ENCODE data around the gene GRK4. TPM values are rescaled to one million over a fixed set of nuclear protein-coding genes. Genes with fewer than 3 reads are reported as not detected.
A peak's percentile ranks its signal among the peaks of the same experiment; 100 is the strongest.

Gene GRK4
- total and polyA plus RNA-seq, 2 of the 8 experiments (the other 6 are each of a cell fraction or from before 2014, with no cell fraction given): 0.77 to 1.8 TPM

GRCh38 chr4:2954358-2955185 lies 8.8 kb upstream of the GRK4 start:
- DNase-seq (ENCODE audit: low read depth in 1 of 2, low spot score in 2 of 2): peak in 1 of 2 experiments; percentile 78
- H3K14ac ChIP-seq (ENCODE audit: insufficient read length): no peak overlapping the region
- POLR2A ChIA-PET (ENCODE audit: partially characterized antibody): interaction anchor here (2.0 to 5.1 kb wide), 3 partner anchors 9 to 19 kb away, joined by 10 to 23 read pairs (median 13); partner anchors contain the start of genes GRK4 and NOP14
- TF ChIP-seq TBP (IDR thresholded peaks at IDR 0.05; ENCODE audit: low read depth, low read length) (no peak), RAD21 (IDR thresholded peaks at IDR 0.05 in 1 of 2, conservative IDR thresholded peaks at IDR 0.05 in 1 of 2; ENCODE audit: low read depth in 2 of 2, low read length in 2 of 2) (peak; percentile 44 to 46; a peak in 3 of 4 replicates), SP1 (IDR thresholded peaks at IDR 0.05; ENCODE audit: low read depth, low read length) (no peak), EGR1 (IDR thresholded peaks at IDR 0.05; ENCODE audit: borderline replicate concordance, low read depth, low read length) (no peak), BACH1 (IDR thresholded peaks at IDR 0.05; ENCODE audit: low read length) (no peak), POLR2AphosphoS5 (IDR thresholded peaks at IDR 0.05; ENCODE audit: low read depth, low read length) (peak; percentile 80; the same call in 1 of the 2 replicates), PHF8 (conservative IDR thresholded peaks at IDR 0.05; ENCODE audit: low read depth, low read length) (no peak), BRCA1 (IDR thresholded peaks at IDR 0.05; ENCODE audit: low read depth, low read length) (no peak), CTCF (IDR thresholded peaks at IDR 0.05; ENCODE audit: control extremely low read depth in 1 of 3, insufficient read depth in 1 of 3, low read depth in 1 of 3, low read length in 3 of 3) (peak in 2 of 3 experiments; percentile 78 to 96; a peak in 3 of 4 replicates)

More at GRCh38 chr4:2954358-2955185, 8.8 kb upstream of the GRK4 start:
- Histone ChIP-seq H3K4me1 (replicated peaks in 1 of 4; ENCODE audit: control insufficient read depth in 3 of 4, insufficient read depth in 4 of 4, low read length in 3 of 4) (no peaks in the 10 kb centered on the region), H3K56ac (replicated peaks; ENCODE audit: insufficient read length, low read depth, low read length) (no peak overlapping the region), H4K5ac (ENCODE audit: insufficient read length, low read depth, low read length) (no peak overlapping the region), H2BK15ac (ENCODE audit: low read length) (no peak overlapping the region), H4K8ac (ENCODE audit: extremely low read depth, insufficient read depth, low read length) (no peak overlapping the region), H3K79me2 (ENCODE audit: control insufficient read depth in 1 of 2, insufficient read depth in 2 of 2, low read length in 2 of 2) (peaks cover under 1 to 21% of the 10 kb centered on the region in 2 experiments; a peak in 3 of 4 replicates), H3K27ac (ENCODE audit: low read depth, low read length) (no peak overlapping the region), H2BK5ac (ENCODE audit: low read depth, low read length) (no peak overlapping the region), H3K4ac (replicated peaks; ENCODE audit: insufficient read length, low read depth, low read length) (no peak overlapping the region), H3K18ac (ENCODE audit: extremely low read depth, low read length) (no peak overlapping the region), H3K4me2 (ENCODE audit: insufficient read depth in 1 of 2, low read depth in 2 of 2, low read length in 2 of 2) (no peak overlapping the region), H4K20me1 (replicated peaks in 1 of 2; ENCODE audit: control insufficient read depth in 1 of 2, insufficient read depth in 2 of 2, low read length in 2 of 2) (peaks cover 0 to 9% of the 10 kb centered on the region in 2 experiments), H3K27me3 (replicated peaks in 1 of 4; ENCODE audit: control insufficient read depth in 3 of 4, extremely low read depth in 1 of 4, insufficient read depth in 3 of 4, low read length in 3 of 4) (no peaks in the 10 kb centered on the region), H2BK120ac (replicated peaks; ENCODE audit: low read depth, low read length) (no peak overlapping the region), H3K4me3 (ENCODE audit: extremely low read depth in 1 of 4, insufficient read depth in 2 of 4, low read depth in 3 of 4, low read length in 4 of 4) (no peak overlapping the region), H3K36me3 (ENCODE audit: control insufficient read depth in 2 of 4, insufficient read depth in 4 of 4, low read length in 3 of 4) (peaks cover 53 to 87% (median 70%) of the 10 kb centered on the region in 4 experiments), H2AFZ (ENCODE audit: low read length) (no peak overlapping the region), H3K23me2 (ENCODE audit: low read depth, low read length) (no peaks in the 10 kb centered on the region), H2AK5ac (ENCODE audit: low read depth, low read length) (no peak overlapping the region), H4K91ac (replicated peaks; ENCODE audit: insufficient read length, low read length) (no peak overlapping the region), H3K23ac (ENCODE audit: insufficient read length) (no peak overlapping the region), H3K9ac (replicated peaks in 1 of 4; ENCODE audit: extremely low read depth in 1 of 4, low read depth in 3 of 4, low read length in 3 of 4) (no peak overlapping the region), H3K9me3 (ENCODE audit: insufficient read depth in 2 of 2, low read depth in 1 of 2, low read length in 1 of 2) (peaks cover 14 to 15% of the 10 kb centered on the region in 2 experiments), H2BK12ac (ENCODE audit: low read depth, low read length) (no peak overlapping the region), H2BK20ac (ENCODE audit: low read length) (no peak overlapping the region), H3K79me1 (ENCODE audit: low read depth, low read length) (peaks cover 2% of the 10 kb centered on the region; the same call in 1 of the 2 replicates)
- CTCF ChIA-PET (ENCODE audit: partially characterized antibody): interaction anchor here (0.6 to 2.7 kb wide), 27 partner anchors 10 to 1181 kb away, joined by 3 to 23 read pairs (median 4); no protein-coding TSS in a partner anchor
- WGBS, 2 experiments (ENCODE audit: extremely low coverage in 1 of 2, insufficient coverage in 1 of 2, insufficient read length in 1 of 2, insufficient replicate concordance in 2 of 2, low coverage in 1 of 2, low lambda C conversion rate in 2 of 2, missing lambda C conversion rate in 1 of 2): 91% methylated on average over 12 of the region's 33 CpGs; no CpG with 5 or more reads in 1 of the 2 experiments
- FAIRE-seq: no peak
